ENCODE measurements around the gene SAPCD1.
A peak's percentile ranks its signal among the peaks of the same experiment; 100 is the strongest.

The SAPCD1 gene

GRCh38 chr6:31762356-31762755, at the start of gene SAPCD1:
TSS of gene SAPCD1 (plus strand) at chr6:31762656. CDS start at chr6:31763055, 399 bp downstream.
- no peak within 1 kb of the TSS for H3K27ac ChIP-seq

GRCh38 chr6:31713465-31713864, 49.0 kb upstream of the SAPCD1 start:
- no peak for TF ChIP-seq CTCF (conservative IDR thresholded peaks at IDR 0.05)
- H3K27ac ChIP-seq, result no peak overlapping the region

More at GRCh38 chr6:31762356-31762755, at the start of gene SAPCD1:
- no peak for TF ChIP-seq CTCF (conservative IDR thresholded peaks at IDR 0.05)

GRCh38 chr6:31713991-31714684, 48.3 kb upstream of the SAPCD1 start:
- H3K27ac ChIP-seq, result no peak overlapping the region

DNA sequence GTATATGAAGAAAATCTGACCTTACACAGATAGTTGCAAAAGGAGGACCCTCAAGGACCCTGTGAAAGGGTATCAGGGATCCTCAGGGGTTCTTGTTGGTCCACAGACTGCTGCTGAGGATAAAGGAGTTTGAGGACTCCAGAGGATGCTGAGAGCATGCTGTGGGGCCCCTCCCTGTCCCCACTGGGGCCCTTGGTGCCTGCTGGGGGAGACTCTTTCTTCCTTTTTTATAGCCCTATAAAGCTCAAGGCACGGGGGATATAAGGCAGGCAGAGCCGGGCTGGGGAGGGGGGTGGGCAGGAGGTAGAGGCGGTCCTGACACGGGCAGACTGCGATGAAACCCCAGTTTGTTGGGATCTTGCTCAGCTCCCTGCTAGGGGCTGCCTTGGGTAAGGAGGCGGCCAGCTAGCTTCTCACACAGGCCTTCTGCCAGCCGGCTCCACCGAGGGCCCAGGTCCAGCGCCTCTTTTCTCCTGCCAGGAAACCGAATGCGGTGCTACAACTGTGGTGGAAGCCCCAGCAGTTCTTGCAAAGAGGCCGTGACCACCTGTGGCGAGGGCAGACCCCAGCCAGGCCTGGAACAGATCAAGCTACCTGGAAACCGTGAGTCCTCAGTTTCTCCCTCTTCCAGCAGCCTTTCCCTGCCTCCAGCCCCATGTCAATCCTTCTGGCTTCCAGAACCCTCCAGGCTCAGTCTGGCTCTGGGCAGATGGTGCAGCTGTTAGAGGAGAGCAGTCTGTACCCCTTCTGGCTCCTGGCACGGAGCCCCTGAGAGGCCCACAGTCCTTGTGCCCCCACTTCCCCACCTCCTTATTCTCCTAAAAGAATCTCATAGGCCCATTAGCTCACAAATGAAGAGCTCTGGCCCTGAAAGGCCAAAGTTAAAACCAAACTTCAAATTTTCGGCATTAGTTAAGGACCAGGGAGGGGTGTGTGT, 47.2 kb upstream of the SAPCD1 start, which contains the start of gene LY6G6D:
Gene LY6G6D, plus strand, starts transcription at position 327 of the 937 bp plus-strand sequence. Its CDS starts 8 bp downstream, at position 335.
- H3K27ac ChIP-seq, result no peak within 1 kb of the TSS
- TF ChIP-seq CTCF (conservative IDR thresholded peaks at IDR 0.05), result no peak

More at GRCh38 chr6:31713991-31714684, 48.3 kb upstream of the SAPCD1 start:
- TF ChIP-seq CTCF (conservative IDR thresholded peaks at IDR 0.05), result no peak

- H3K27ac ChIP-seq, result peak overlapping the region; percentile 77
- no peak for TF ChIP-seq CTCF (conservative IDR thresholded peaks at IDR 0.05)
Measured at GRCh38 chr6:31717499-31718222, 44.8 kb upstream of the SAPCD1 start.

GRCh38 chr6:31718265-31718664, 44.2 kb upstream of the SAPCD1 start:
- H3K27ac ChIP-seq, result peak overlapping the region; percentile 77
- no peak for TF ChIP-seq CTCF (conservative IDR thresholded peaks at IDR 0.05)

Measured in VCaP (cell line).